RKO (cell line): Measurements from ENCODE around the gene CTLA4.
"Not testable (repeated sequence)": the region's sequence is repeated elsewhere in the genome, so short reads cannot be mapped to it uniquely, and the experiment has no call there.

Experiments used
- DNase-seq: peaks from one replicate; pipeline ENCODE4 v3.0.0-alpha.2; 2016; ENCODE audit warnings: low spot score

Gene CTLA4

DNA sequence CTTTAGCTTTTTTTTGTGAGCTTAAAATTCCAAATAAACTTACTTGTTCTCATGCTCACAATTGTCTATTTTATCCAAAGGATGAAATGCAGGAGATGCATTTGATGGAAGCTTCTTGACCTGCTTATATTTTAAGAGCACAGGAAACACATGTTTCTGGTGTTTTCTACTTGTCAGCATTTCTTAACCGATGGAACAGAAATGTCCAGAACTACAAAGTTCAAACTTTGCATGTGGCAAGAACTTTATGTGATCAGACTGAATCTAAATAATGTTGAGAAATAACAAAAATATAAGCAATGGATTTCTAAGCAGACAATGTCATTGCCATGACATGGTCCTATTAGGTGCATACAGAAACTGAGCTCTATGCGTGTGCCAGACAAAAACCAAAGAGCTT is 9.9 kb upstream of the CTLA4 start:
- no peak for DNase-seq

DNA sequence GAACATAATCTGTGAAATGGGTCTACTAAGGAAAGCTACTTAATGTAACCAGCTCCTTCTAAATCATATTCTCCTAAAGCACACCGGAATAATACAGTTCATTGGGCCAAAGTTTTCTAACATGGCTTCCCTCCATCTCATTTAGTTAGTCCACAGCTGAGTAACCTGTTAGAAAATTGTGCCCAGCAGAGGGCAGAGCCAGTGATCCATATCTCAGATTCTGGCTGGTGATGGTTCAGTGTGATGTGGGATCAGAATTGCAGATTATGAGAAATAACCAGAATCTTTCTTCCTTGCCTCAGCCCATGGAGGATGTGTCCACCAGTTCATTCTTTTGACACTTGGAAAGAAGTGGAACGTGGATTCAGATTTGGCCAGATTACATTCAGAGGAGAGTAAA is 9.4 kb upstream of the CTLA4 start:
- DNase-seq = no peak

DNA sequence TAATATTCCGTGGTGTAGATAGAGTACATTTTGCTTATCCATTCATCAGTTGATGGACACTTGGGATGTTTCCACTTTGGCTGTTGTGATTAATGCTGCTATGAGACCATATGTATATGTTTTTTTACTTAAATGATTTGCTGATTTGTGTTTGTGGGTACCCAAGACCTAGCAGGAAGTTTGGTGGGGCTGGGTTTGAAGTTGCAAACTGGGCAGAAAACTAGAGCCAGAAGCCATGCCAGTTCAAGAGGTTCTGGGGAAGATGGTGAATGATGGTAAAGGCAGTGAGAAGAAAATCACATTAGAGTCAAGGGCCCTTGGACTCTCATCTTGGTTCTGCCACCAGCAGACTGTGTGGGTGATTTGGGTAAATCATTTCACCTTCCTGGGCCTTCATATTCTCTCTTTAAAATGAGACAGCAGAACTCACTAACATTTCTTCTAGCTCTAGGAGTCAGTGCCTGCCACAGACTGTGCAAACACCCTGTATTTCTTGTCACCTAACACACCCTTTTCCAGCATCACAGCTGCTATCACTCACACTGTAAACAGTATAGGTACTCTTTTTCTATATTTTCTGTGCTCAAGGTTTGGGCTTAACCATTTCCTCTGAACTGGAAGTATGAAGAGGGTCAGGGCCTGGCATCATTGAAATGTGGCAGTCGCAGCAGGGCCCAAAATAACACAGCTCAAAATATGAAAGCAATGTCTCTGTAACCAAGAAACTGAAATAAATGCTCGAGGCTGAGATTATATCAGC is 8.4 kb upstream of the CTLA4 start:
- DNase-seq = no peak

DNA sequence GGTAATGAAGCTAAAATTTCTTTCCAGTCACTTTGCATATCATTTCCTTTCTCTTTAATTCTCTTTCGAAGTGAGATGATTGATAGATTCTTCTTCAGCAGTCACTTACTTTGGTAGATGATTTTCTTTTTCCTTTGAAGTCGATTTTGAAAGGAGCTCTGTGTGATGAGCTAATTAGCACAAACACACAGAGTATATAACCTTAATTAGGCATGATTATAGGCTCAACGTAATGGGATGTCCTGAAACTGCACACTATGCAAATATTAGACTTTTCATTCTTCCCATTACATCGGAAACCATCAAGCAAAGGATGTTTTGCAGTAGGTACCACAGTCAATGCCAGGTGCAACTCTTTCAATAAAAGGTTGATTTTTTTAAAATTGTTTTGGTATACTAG is 6.4 kb upstream of the CTLA4 start:
- no peak for DNase-seq

DNA sequence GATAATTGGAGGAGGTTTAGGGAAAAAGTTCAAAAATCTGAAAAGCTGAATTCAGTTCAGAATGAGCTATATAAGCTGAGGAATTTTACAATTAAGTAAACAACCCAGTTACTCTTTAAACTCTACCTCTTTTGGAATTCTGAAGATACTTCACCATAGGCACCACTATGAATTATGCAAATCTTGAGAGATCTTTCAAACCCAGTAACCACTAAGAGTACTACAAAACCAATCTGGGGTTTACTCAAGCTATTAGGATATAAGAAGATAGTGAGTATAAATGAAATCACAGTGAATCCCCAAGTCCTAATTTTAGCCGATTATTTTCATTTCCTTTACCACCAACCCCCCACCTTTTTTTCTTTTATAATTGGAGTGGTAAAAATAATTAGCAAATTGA is 6.0 kb upstream of the CTLA4 start:
- no peak for DNase-seq

DNA sequence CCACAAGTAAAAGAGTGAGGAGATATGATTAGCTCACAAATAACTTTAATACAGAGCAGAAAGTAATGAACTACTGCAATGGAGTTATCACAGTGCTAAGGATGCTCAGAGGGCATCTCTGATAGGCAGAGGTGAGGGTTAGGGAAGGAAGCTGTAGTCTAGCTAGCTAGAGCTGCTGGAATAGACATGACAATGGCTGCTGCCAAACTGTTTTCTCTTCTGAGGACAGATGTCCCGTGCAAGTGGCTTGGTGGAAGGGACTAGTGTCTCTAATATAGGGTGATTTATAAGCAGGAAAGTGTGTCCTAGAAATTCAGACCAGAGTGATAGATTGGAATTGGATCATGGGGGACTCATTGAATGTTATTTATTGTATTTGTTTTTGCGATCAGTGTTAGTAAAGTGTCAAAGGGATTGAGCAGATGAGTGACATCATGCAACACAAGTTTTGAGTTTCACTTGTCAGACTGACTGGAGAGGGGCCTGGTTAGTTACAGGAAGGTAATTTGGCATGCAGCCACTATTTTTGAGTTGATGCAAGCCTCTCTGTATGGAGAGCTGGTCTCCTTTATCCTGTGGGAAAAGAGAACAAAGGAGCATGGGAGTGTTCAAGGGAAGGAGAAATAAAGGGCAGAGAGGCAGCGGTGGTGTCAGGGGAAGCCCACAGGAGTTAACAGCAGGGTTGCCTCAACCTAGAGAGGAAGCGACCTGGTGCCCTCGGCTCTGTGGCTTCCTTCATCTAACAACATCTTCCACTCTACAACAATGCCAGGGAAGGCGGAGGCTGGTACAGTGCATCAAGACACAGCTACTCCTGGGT is 1.9 kb downstream of the CTLA4 start:
- no peak for DNase-seq

DNA sequence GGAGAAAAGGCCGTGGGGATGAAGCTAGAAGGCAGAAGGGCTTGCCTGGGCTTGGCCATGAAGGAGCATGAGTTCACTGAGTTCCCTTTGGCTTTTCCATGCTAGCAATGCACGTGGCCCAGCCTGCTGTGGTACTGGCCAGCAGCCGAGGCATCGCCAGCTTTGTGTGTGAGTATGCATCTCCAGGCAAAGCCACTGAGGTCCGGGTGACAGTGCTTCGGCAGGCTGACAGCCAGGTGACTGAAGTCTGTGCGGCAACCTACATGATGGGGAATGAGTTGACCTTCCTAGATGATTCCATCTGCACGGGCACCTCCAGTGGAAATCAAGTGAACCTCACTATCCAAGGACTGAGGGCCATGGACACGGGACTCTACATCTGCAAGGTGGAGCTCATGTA is 2.9 kb downstream of the CTLA4 start:
- DNase-seq = no peak

DNA sequence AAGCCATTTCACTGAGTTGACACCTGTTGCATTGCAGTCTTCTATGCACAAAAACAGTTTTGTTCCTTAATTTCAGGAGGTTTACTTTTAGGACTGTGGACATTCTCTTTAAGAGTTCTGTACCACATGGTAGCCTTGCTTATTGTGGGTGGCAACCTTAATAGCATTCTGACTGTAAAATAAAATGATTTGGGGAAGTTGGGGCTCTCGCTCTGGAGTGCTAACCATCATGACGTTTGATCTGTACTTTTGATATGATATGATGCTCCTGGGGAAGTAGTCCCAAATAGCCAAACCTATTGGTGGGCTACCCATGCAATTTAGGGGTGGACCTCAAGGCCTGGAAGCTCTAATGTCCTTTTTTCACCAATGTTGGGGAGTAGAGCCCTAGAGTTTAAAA is 3.4 kb downstream of the CTLA4 start:
- no peak for DNase-seq

DNA sequence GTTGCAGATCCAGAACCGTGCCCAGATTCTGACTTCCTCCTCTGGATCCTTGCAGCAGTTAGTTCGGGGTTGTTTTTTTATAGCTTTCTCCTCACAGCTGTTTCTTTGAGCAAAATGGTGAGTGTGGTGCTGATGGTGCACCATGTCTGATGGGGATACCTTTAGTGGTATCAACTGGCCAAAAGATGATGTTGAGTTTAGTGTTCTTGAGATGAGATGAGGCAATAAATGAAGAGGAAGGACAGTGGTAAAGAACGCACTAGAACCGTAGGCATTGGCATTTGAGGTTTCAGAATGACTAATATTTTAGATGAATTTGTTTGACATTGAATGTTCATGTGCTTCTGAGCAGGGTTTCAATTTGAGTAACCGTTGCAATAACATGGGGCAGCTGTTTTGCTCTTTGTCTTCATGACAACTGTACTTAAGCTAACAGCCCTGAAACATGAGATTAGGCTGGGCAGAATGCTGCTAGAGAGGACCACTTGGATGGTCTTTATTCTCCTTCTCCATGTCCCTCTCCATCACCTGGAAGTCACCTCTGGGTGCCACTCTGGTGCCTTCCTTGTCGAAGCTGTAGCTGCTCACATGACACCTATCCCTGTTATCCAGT is 3.9 kb downstream of the CTLA4 start:
- no peak for DNase-seq

DNA sequence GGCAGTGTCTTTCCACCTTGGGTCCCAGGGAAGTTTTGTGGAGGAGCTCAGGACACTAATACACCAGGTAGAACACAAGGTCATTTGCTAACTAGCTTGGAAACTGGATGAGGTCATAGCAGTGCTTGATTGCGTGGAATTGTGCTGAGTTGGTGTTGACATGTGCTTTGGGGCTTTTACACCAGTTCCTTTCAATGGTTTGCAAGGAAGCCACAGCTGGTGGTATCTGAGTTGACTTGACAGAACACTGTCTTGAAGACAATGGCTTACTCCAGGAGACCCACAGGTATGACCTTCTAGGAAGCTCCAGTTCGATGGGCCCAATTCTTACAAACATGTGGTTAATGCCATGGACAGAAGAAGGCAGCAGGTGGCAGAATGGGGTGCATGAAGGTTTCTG is 5.9 kb downstream of the CTLA4 start:
- DNase-seq = no peak

DNA sequence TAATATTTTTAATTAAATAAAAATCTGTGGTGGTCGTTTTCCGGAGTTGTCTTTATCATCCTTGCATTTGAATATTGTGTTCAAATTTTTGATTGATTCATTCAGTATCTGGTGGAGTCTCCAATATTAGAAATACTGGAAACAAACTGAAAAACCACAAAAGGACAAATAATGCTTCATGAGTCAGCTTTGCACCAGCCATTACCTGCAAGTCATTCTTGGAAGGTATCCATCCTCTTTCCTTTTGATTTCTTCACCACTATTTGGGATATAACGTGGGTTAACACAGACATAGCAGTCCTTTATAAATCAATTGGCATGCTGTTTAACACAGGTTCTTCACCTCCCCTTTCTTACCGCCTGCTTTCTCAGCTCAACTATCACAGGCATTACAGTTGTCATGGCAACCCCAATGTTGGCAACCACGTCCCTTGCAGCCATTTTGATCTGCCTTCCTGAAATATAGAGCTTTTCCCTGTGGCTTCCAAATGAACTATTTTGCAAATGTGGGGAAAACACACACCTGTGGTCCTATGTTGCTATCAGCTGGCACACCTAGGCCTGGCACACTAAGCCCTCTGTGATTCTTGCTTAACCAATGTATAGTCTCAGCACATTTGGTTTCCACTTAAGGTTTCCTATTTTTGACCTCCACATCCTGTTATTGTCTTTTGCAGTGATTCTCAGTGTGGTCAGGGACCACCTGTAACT is 6.5 kb downstream of the CTLA4 start:
- no peak for DNase-seq

DNA sequence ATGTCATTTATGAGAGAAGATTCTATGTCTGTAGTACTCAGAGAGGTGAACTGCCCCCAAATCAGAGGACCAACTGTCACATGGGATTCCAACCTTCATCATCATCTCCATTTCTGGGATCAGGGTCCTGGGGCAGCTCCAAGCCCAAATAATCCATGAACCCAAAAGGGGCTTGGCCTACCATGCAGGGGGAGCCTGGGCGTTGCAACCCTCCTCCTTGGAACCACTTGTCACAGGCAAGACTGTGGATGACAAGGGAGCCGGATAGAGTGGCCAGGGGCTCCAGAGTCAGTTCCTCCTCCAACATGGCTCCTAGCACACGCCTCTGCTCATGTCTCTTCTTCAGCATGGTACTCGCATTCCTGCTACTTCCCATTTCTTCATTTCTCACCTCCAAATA is 7.9 kb downstream of the CTLA4 start:
- no peak for DNase-seq

DNA sequence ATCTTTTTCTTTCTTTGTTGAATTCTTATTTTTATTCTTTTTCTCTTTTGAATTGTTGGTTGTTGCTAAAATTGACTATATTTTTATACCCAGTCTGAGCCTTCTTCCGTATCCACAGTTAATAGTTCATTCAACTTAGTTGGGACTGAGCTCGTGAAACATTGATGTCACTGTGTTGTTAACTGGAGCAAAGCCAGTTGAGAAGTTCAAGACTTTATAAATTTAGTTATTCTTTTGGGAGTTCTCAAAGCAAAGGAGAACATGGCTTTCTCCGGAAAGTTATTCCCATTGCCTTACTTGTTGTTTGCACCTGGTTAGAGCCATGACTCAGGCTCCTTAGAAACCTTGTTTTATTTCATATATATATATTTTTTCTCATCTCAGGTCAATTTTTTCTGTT is 8.8 kb downstream of the CTLA4 start:
- DNase-seq = no peak

DNA sequence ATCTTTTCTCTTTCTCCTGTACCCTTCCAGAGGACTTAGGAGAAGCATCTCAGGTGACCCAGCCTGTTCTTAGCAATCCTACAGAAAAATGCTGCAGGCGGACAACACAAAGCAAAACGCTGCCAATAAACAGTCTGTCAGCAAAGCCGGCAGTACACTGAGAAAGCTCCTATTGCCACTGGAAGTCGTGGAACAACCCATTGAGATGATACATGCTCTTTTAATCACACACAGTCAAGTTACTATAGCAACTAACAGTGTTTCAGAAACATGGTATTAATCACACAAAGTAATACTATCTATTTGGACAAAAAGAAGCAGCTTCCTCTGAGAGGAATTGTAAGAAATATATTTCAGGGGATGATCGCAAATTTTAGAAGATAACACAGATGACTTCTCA is 10.5 kb downstream of the CTLA4 start:
- DNase-seq = no peak

DNA sequence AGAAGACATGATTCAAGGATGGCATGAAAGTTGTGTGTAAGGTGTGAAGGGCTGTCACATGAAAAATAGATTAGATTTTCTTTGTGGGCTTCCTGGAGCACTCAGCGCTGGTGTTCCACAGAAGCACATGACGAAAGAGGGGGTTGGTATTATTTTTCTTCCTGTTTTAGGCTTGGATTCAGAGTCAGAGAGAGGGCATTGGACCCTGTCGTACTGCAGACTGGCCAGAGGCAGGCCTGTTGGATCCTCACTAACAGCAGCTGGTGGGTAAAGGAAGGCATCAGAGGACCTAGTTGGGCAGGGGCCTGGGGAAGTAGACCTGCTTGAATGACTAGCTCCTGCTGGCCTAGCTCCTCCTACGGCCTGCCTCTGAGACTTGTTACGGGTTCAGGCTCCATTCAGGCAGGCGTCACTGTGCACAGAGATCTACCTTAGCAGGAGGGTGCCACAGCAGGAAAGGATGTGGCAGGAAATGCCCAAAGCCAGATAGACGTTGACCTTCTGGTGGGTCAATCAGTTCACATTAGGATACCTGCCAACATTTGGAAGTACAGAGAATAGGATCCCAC is 13.1 kb downstream of the CTLA4 start:
- no peak for DNase-seq

DNA sequence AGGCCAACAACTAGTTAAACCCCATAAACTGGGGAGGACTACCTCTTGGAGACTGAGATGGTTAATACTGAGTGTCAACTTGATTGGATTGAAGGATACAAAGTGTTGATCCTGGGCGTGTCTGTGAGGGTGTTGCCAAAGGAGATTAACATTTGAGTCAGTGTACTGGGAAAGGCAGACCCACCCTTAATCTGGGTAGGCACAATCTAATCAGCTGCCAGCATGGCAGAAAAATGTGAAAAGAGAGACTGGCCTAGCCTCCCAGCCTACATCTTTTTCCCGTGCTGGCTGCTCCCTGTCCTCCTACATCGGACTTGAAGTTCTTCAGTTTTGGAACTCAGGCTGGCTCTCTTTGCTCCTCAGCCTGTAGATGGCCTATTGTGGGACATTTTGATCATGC is 13.6 kb downstream of the CTLA4 start:
- DNase-seq = not testable (repeated sequence)

DNA sequence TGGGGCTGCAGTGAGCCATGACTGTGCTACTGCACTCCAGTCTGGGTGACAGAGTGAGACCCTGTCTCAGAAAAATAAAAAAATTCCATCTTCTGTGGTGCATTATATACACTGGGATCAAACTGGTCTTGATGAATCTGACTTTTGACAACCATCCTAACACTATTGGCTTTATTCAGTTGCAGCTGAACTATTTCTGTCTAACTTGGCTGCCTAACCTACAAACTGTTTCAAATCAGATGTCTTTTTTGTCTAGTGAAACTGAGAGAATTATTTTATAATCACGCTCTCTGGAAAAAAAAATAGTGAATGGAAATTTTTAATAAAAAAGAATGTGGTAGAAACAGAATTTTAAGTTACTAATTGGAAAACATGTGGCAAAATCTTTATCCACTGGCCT is 15.0 kb downstream of the CTLA4 start:
- DNase-seq = no peak

DNA sequence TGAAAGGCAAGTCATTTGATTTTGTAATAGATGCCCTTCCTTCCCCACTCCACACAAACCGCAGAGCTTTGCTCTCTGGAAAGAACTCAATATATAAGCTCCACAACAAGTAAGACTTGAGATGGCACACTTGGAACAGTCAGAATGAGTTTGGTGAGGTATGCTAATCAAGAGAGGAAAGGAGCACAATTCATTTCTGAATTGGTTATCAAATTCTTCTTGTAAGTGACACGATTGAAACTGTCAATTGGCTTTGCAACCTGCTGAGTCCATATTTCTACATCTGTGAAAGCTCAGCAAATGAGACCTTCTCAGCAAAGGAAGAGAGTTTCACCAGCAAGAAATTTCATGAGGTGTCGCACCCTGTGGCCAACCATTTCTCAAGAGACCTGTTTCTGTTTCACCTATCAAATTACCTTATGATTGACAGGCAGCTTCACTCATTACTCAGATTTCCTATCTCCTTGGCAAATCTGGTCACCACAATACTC is 19.1 kb downstream of the CTLA4 start:
- DNase-seq = no peak

DNA sequence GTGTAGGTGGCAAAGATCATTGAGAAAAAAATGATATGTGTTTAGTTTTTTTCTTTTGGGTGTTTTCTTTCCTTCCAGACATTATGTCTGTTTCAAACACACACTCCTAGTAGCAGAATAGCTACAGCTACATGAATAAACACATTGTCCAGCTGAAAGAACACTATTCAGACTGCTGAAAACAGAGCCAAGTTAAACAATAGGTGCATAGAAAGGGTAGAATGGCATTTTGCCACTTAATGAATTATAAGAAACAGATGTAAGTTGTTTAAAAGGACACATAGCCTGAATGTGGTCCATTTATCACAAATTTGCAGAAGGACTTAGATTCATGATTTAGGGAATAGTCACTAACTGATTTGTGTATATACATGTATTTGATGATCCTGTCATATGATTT is 20.1 kb downstream of the CTLA4 start:
- no peak for DNase-seq

DNA sequence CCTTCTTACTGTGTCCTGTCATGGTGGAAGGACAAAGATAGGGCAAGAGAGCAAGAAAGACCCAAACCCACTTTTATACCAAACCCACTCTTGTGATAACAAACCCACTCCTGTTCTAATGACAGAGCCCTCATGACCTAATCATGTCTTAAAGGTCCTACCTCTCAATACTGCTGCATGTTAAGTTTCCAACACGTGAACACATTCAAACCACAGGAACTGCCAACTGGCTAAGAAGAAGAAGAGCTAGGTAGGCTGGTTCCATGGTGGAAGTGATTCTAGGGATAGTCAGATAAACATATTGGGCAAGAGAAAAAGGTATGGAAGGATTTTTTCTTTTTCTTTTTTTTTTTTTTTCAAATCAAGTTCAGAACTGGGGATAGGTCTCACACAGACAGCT is 22.0 kb downstream of the CTLA4 start:
- no peak for DNase-seq

DNA sequence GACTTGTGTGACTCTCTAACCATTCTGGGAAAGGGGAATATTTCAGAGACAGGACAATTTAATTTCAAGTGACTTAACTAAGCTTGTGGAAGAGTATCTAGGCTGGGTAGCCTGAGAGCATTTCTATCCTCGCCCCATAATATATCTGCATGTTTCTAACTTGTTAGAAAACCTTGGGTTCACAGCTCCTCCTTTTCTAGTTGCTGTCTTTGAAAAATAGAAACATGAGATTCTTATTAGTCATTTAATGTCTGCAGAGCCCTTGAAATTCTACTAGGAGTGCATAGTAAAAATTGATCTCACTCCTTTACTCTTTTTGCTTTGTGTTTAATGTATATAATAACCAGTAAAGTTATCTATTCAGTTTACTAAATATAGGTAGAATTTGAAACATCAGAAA is 22.4 kb downstream of the CTLA4 start:
- DNase-seq = no peak

DNA sequence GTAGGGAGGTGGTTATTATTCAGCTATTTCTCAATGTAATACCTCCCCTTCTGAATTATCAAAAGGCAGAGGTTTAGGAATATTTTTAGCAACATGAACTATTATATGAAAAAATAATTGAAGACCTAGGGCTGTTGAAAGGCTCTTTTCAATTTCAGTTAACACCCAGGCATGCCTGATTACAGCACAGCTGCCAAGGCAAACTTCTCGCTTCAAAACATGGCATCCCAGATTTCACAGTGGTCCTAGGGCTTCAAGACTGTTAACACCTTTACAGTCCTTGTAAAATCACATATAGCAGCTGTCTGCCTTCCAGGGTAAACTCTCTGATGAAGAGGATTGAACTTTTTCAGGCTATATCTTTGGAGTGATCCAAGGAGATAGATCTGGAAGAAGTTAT is 23.2 kb downstream of the CTLA4 start:
- no peak for DNase-seq
